Osteocyte (in vitro differentiated cells): ENCODE data around the gene RFX7. TPM values are rescaled to one million over a fixed set of nuclear protein-coding genes. Genes with fewer than 3 reads are reported as not detected.

Source experiments
- DNase-seq: peaks from one replicate; pipeline ENCODE4 v3.0.0; 2021; ENCODE audit warnings: mixed read lengths; ENCODE audit not compliant: unreplicated experiment; ENCODE audit errors: extremely low spot score
- H3K27ac Mint-ChIP-seq: one replicate; pipeline ENCODE4 v1.8.0; 2021; ENCODE audit warnings: mild to moderate bottlenecking, mixed read lengths; ENCODE audit not compliant: unreplicated experiment
- H3K27me3 Mint-ChIP-seq: one replicate; pipeline ENCODE4 v1.8.0; 2021; ENCODE audit warnings: mixed read lengths; ENCODE audit not compliant: unreplicated experiment
- H3K36me3 Mint-ChIP-seq: one replicate; pipeline ENCODE4 v1.8.0; 2021; ENCODE audit warnings: mixed read lengths; ENCODE audit not compliant: unreplicated experiment
- H3K4me1 Mint-ChIP-seq: one replicate; pipeline ENCODE4 v1.8.0; 2021; ENCODE audit warnings: mixed read lengths; ENCODE audit not compliant: unreplicated experiment
- H3K4me3 Mint-ChIP-seq: one replicate; pipeline ENCODE4 v1.8.0; 2021; ENCODE audit warnings: mild to moderate bottlenecking, moderate library complexity, mixed read lengths; ENCODE audit not compliant: unreplicated experiment
- H3K9me3 Mint-ChIP-seq: one replicate; pipeline ENCODE4 v1.8.0; 2021; ENCODE audit warnings: mixed read lengths; ENCODE audit not compliant: unreplicated experiment
- CTCF ChIP-seq: fragments of 200-600 bp; sonication (generic); IDR thresholded peaks from 2 replicates; pipeline ENCODE4 v1.5.0; 2021; ENCODE audit warnings: antibody characterized with exemption, mild to moderate bottlenecking, moderate library complexity
- total RNA-seq: library from RNA; stranded (reverse); gene quantifications from 2 replicates; pipeline ENCODE4 v1.2.1, GENCODE V29; 2021

The RFX7 gene
- total RNA-seq, 1 donor from 2014 or later, result 20.2 TPM

DNA sequence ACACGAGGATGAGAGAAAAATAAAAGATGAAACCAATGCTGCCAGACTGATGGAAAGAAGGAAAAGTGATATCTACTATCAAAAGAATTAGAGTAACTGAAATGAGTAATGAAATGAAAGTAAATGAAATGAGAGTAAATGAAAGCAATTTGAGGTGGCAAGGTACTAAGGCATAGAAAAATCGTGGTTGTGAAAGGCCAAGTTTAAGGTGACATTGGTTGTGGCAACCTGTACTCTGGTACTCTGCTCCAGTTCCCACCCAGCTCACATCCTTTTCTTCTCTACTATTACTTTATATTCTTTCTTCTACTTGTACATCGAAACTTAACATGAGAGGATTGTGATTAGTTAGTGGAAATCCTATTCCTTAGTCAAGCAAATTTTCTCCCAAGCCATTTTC, 10.1 kb downstream of the RFX7 start:
- Mint-ChIP-seq H3K4me1 (peaks cover 16% of the 10 kb centered on the region), H3K4me3 (no peak overlapping the region), H3K27me3 (no peaks in the 10 kb centered on the region), H3K27ac (no peak overlapping the region), H3K36me3 (peaks cover 50% of the 10 kb centered on the region), H3K9me3 (peaks cover 23% of the 10 kb centered on the region)
- DNase-seq, result no peak
- no peak for TF ChIP-seq CTCF

GRCh38 chr15:56232058-56232457, 11.6 kb downstream of the RFX7 start:
- Mint-ChIP-seq H3K4me1 (peaks cover 6% of the 10 kb centered on the region), H3K9me3 (peaks cover 31% of the 10 kb centered on the region), H3K27ac (no peak overlapping the region), H3K4me3 (no peak overlapping the region), H3K36me3 (peaks cover 57% of the 10 kb centered on the region), H3K27me3 (no peaks in the 10 kb centered on the region)
- no peak for TF ChIP-seq CTCF
- no peak for DNase-seq

DNA sequence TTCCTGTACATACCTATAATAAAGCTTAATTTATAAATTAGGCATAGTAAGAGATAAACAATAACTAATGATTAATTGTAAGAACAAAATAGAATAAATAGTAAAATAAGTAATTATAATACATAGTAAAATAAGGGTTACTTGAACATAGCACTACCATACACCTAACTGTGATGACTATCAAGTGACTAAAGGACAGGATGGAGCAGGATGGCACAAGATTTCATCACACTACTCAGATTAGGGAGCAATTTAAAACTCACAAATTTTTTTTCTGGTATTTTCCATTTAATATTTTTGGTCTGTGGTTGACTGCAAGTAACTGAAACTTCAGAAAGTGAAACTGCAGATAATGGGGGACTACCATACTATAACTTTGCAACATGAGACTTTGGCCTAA, 14.8 kb downstream of the RFX7 start:
- H3K36me3 Mint-ChIP-seq, result peaks cover 57% of the 10 kb centered on the region
- peaks cover 4% of the 10 kb centered on the region for H3K4me1 Mint-ChIP-seq
- DNase-seq, result no peak
- no peak overlapping the region for H3K27ac Mint-ChIP-seq
- no peak for TF ChIP-seq CTCF
- peaks cover 28% of the 10 kb centered on the region for H3K9me3 Mint-ChIP-seq
- H3K27me3 Mint-ChIP-seq, result no peaks in the 10 kb centered on the region
- H3K4me3 Mint-ChIP-seq, result no peak overlapping the region

DNA sequence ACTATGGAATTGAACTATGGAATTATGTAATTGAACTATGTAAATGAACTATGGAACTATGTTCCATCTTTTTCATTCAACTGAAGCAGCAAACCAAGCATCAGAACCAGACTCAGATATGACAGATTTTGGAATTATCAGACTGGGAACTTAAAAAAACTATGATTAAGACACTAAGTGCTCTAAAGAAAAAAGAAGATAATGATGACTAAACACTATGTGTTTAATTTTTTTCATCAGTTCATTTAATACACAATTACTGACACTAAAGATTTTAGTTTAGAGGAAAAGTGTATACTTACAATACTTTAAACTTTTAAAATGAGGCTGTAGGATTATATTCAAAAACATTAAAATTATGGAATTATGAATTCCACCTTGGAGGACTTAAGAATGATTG, 15.3 kb downstream of the RFX7 start:
- peaks cover 4% of the 10 kb centered on the region for H3K4me1 Mint-ChIP-seq
- H3K36me3 Mint-ChIP-seq, result peaks cover 56% of the 10 kb centered on the region
- H3K4me3 Mint-ChIP-seq, result no peak overlapping the region
- peaks cover 24% of the 10 kb centered on the region for H3K9me3 Mint-ChIP-seq
- H3K27ac Mint-ChIP-seq, result no peak overlapping the region
- DNase-seq, result no peak
- no peak for TF ChIP-seq CTCF
- no peaks in the 10 kb centered on the region for H3K27me3 Mint-ChIP-seq

DNA sequence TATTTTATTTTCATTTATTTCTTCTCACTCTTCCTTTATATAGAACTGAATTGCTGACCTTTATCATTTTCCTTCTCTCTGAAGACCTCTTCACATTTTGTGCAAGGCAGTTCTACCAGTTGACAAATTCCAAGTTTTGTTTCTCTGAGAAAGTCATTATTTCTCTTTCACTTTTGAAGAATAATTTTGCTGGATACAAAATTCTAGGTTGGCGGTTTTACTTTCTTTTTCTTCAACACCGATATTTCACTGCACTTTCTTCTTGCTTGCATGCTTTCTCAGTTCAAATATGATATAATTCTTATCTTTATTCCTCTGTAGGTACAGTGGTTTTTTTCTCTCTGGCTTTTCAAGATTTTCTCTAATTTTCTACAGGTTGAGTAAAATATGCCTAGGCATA, 15.9 kb downstream of the RFX7 start:
- peaks cover 52% of the 10 kb centered on the region for H3K36me3 Mint-ChIP-seq
- H3K4me1 Mint-ChIP-seq, result peaks cover 4% of the 10 kb centered on the region
- DNase-seq, result no peak
- TF ChIP-seq CTCF, result no peak
- H3K27ac Mint-ChIP-seq, result no peak overlapping the region
- H3K27me3 Mint-ChIP-seq, result no peaks in the 10 kb centered on the region
- peaks cover 22% of the 10 kb centered on the region for H3K9me3 Mint-ChIP-seq
- H3K4me3 Mint-ChIP-seq, result no peak overlapping the region
